GM12872 (cell line): ENCODE measurements around the gene ERVMER34-1.

ENCODE experiments used
- TF ChIP-seq, protein P1 (sequence below): IDR thresholded peaks from 3 replicates; pipeline ENCODE4 v1.5.1; 2011; ENCODE audit warnings: low read depth, mild to moderate bottlenecking, low read length, moderate library complexity; ENCODE audit not compliant: insufficient read depth

The ERVMER34-1 gene

DNA sequence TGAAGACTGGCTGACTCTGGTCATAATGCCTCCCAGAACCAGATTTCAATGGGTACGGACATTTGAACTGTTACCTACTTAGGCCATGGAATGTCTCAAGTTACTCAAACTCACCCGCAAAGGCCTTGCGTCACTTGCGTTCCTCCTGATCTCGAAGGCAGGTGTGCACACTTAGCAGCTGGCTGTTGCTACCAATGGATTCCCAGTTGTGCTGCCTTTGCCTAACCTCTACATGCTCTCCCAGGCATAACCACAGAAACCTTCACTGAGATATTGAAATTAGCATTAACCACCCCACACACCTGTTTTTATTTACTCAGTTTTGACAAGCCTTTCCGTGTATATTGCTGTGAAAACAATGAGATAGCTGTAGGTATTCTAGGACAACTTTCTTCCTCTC, 2.8 kb downstream of the ERVMER34-1 start:
- TF ChIP-seq, protein P1, sequence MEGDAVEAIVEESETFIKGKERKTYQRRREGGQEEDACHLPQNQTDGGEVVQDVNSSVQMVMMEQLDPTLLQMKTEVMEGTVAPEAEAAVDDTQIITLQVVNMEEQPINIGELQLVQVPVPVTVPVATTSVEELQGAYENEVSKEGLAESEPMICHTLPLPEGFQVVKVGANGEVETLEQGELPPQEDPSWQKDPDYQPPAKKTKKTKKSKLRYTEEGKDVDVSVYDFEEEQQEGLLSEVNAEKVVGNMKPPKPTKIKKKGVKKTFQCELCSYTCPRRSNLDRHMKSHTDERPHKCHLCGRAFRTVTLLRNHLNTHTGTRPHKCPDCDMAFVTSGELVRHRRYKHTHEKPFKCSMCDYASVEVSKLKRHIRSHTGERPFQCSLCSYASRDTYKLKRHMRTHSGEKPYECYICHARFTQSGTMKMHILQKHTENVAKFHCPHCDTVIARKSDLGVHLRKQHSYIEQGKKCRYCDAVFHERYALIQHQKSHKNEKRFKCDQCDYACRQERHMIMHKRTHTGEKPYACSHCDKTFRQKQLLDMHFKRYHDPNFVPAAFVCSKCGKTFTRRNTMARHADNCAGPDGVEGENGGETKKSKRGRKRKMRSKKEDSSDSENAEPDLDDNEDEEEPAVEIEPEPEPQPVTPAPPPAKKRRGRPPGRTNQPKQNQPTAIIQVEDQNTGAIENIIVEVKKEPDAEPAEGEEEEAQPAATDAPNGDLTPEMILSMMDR: no peak

DNA sequence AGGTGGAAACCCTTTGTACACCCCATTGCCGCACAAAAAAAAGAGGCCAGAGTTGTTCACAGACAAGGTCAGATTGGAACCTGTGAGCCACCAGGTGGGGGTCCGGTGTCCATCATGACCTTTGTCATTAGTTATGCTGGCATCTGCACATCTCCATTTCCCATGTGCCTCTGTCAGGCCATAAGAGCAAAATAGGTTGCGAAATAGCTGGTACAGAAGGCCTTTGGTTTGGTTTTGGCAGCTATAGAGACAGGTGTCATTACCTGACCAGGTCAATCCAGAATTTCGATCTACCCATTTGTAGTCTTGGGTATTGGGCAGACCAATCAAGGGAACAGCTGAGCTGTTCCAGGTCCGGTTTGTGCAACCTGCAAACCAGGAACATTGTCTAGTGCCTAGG, 6.6 kb downstream of the ERVMER34-1 start:
- TF ChIP-seq, protein P1: no peak

GRCh38 chr4:52743444-52744019, 7.7 kb downstream of the ERVMER34-1 start:
- TF ChIP-seq, protein P1: no peak

DNA sequence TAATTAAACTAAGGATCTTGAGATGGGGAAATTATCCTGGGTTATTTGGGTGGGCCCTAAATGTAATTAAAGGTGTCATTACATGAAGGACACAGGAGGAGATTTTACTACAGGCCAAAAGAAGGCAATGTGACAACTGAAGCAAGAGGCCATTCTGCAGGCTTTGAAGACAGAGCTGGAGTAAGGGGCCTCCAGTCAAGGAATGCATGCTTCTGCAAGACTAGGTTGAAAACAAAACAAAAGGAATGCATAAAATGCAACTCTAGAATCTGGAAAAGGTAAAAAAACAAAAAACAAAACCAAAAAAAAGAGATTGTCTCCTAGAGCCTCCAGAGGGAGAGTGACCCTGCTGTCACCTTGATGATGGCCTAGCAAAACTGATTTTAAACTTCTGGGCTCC, 21.6 kb downstream of the ERVMER34-1 start:
- TF ChIP-seq, protein P1: no peak

- TF ChIP-seq, protein P1: no peak
Observed at GRCh38 chr4:52728691-52729240, 22.5 kb downstream of the ERVMER34-1 start.

GRCh38 chr4:52726826-52727580, 24.2 kb downstream of the ERVMER34-1 start:
- TF ChIP-seq, protein P1: no peak

- TF ChIP-seq, protein P1: no peak
Observed at GRCh38 chr4:52721968-52722815, 29.0 kb downstream of the ERVMER34-1 start.
